ENCODE results near the gene ATP13A4. TPM values are rescaled to one million over a fixed set of nuclear protein-coding genes. Genes with fewer than 3 reads are reported as not detected.

The ATP13A4 gene
- total RNA-seq, 2 experiments from 2014 or later = 0.44 to 2.5 TPM

DNA sequence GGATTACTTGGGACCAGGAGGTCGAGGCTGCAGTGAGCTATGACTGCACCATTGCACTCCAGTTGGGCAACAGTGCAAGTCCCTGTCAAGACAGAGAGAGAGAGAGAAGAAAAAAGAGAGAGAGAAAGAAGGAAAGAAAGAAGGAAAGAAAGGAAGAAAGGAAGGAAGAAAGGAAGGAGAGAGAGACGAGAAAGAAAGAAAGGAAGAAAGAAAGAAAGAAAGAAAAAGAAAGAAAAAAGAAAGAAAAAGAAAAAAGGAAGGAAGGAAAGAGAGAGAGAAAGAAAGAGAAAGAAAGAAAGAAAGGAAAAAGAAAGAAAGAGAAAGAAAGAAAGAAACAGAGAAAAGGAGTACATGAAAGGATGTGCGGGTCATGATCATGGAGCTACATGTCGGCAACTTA, 80.2 kb downstream of the ATP13A4 start:
- POLR2A ChIA-PET = interaction anchor here (0.7 kb wide), 1 partner anchor 1257 kb away, joined by 3 read pairs; no protein-coding TSS in a partner anchor
- Histone ChIP-seq H2AFZ (ENCODE audit: low read length) (no peak overlapping the region), H4K20me1 (ENCODE audit: insufficient read depth, low read length) (no peaks in the 10 kb centered on the region), H3K9me2 (ENCODE audit: insufficient read depth, low read length) (no peaks in the 10 kb centered on the region), H3K9me3 (ENCODE audit: low read length) (no peaks in the 10 kb centered on the region), H3K4me1 (ENCODE audit: insufficient read depth, low read length, poor library complexity, severe bottlenecking) (no peaks in the 10 kb centered on the region), H3K79me2 (ENCODE audit: insufficient read depth, low read depth, low read length) (no peaks in the 10 kb centered on the region), H3K27ac (ENCODE audit: low read depth, low read length, poor library complexity, severe bottlenecking) (no peak overlapping the region), H3K4me3 (ENCODE audit: low read depth, low read length, poor library complexity, severe bottlenecking) (no peak overlapping the region), H3K4me2 (ENCODE audit: low read length) (no peak overlapping the region), H3K36me3 (ENCODE audit: insufficient read depth, low read length) (no peaks in the 10 kb centered on the region)
- no TSS peak for BruUV-seq (replicated peaks)
- no peak for DNase-seq (ENCODE audit: low spot score)
- TF ChIP-seq, protein P1, sequence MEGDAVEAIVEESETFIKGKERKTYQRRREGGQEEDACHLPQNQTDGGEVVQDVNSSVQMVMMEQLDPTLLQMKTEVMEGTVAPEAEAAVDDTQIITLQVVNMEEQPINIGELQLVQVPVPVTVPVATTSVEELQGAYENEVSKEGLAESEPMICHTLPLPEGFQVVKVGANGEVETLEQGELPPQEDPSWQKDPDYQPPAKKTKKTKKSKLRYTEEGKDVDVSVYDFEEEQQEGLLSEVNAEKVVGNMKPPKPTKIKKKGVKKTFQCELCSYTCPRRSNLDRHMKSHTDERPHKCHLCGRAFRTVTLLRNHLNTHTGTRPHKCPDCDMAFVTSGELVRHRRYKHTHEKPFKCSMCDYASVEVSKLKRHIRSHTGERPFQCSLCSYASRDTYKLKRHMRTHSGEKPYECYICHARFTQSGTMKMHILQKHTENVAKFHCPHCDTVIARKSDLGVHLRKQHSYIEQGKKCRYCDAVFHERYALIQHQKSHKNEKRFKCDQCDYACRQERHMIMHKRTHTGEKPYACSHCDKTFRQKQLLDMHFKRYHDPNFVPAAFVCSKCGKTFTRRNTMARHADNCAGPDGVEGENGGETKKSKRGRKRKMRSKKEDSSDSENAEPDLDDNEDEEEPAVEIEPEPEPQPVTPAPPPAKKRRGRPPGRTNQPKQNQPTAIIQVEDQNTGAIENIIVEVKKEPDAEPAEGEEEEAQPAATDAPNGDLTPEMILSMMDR (conservative IDR thresholded peaks at IDR 0.05; ENCODE audit: low read length) = no peak
- no peak for TF ChIP-seq EZH2phosphoT487 (IDR thresholded peaks at IDR 0.05; ENCODE audit: borderline replicate concordance, low read depth, low read length)
- intact Hi-C loops (cut with micrococcal nuclease; ENCODE audit: unreplicated experiment) = no loop called here
- CTCF ChIA-PET (ENCODE audit: unreplicated experiment) = no interaction called here

GRCh38 chr3:193470710-193471109, 84.0 kb downstream of the ATP13A4 start:
- ChIA-PET CTCF (ENCODE audit: unreplicated experiment) (no interaction called here), POLR2A (interaction anchor here (0.8 kb wide), 1 partner anchor 12 kb away, joined by 3 read pairs; no protein-coding TSS in a partner anchor)
- Histone ChIP-seq H4K20me1 (ENCODE audit: insufficient read depth, low read length) (no peaks in the 10 kb centered on the region), H3K27ac (ENCODE audit: low read depth, low read length, poor library complexity, severe bottlenecking) (no peak overlapping the region), H3K79me2 (ENCODE audit: insufficient read depth, low read depth, low read length) (no peaks in the 10 kb centered on the region), H3K4me2 (ENCODE audit: low read length) (no peak overlapping the region), H3K4me3 (ENCODE audit: low read depth, low read length, poor library complexity, severe bottlenecking) (no peak overlapping the region), H2AFZ (ENCODE audit: low read length) (no peak overlapping the region), H3K9me3 (ENCODE audit: low read length) (no peaks in the 10 kb centered on the region), H3K36me3 (ENCODE audit: insufficient read depth, low read length) (no peaks in the 10 kb centered on the region), H3K9me2 (ENCODE audit: insufficient read depth, low read length) (no peaks in the 10 kb centered on the region), H3K4me1 (ENCODE audit: insufficient read depth, low read length, poor library complexity, severe bottlenecking) (no peaks in the 10 kb centered on the region)
- TF ChIP-seq, protein P1 (conservative IDR thresholded peaks at IDR 0.05; ENCODE audit: low read length) = no peak
- BruUV-seq (replicated peaks) = no TSS peak
- intact Hi-C loops (cut with micrococcal nuclease; ENCODE audit: unreplicated experiment) = no loop called here
- DNase-seq (ENCODE audit: low spot score) = no peak

GRCh38 chr3:193465992-193466608, 88.6 kb downstream of the ATP13A4 start:
- no peaks in the 10 kb centered on the region for H4K20me1 ChIP-seq (ENCODE audit: insufficient read depth, low read length)
- CTCF ChIA-PET (ENCODE audit: unreplicated experiment) = no interaction called here
- intact Hi-C loops (cut with micrococcal nuclease; ENCODE audit: unreplicated experiment) = loop anchor here (10.0 kb wide), 1 partner anchor 901 kb away; no protein-coding TSS in a partner anchor
- no peak overlapping the region for H3K27ac ChIP-seq (ENCODE audit: low read depth, low read length, poor library complexity, severe bottlenecking)
- POLR2A ChIA-PET = interaction anchor here (0.6 to 1.2 kb wide), 4 partner anchors 16 to 692 kb away, joined by 3 to 4 read pairs (median 4); no protein-coding TSS in a partner anchor
- H3K9me2 ChIP-seq (ENCODE audit: insufficient read depth, low read length) = no peaks in the 10 kb centered on the region
- no peak for DNase-seq (ENCODE audit: low spot score)
- TF ChIP-seq, protein P1 (conservative IDR thresholded peaks at IDR 0.05; ENCODE audit: low read length) = no peak
- TF ChIP-seq EZH2phosphoT487 (IDR thresholded peaks at IDR 0.05; ENCODE audit: borderline replicate concordance, low read depth, low read length) = no peak
- H3K9me3 ChIP-seq (ENCODE audit: low read length) = no peaks in the 10 kb centered on the region
- no peaks in the 10 kb centered on the region for H3K79me2 ChIP-seq (ENCODE audit: insufficient read depth, low read depth, low read length)
- no peaks in the 10 kb centered on the region for H3K4me1 ChIP-seq (ENCODE audit: insufficient read depth, low read length, poor library complexity, severe bottlenecking)
- H3K36me3 ChIP-seq (ENCODE audit: insufficient read depth, low read length) = no peaks in the 10 kb centered on the region
- H3K4me3 ChIP-seq (ENCODE audit: low read depth, low read length, poor library complexity, severe bottlenecking) = no peak overlapping the region
- H2AFZ ChIP-seq (ENCODE audit: low read length) = no peak overlapping the region
- no TSS peak for BruUV-seq (replicated peaks)
- no peak overlapping the region for H3K4me2 ChIP-seq (ENCODE audit: low read length)
